ENCODE measurements around the gene PITX3.

DNA sequence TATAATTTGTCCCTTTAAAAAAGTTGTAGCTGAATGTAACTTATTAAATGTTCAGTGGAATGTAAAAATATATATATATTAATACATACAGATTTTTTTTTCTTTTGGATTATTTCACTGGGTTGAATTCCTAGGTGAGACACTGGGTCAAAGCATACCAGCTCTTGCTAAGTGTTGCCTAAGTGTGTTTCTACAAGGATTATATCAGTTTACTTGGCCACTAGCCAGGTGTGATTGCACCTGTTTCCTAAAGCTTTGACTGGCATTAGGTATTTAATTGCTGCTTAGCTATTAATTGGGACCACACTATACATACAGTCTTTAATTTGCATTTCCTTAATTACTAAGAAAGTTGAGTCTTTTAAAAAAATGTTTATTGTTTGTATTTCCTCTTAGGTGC, 20.7 kb downstream of the PITX3 start:
- TF ChIP-seq GATA3 (IDR thresholded peaks at IDR 0.05; ENCODE audit: low read depth, low read length) = no peak
- TF ChIP-seq GATA2 (IDR thresholded peaks at IDR 0.05; ENCODE audit: low read depth, low read length) = no peak

Measured in SH-SY5Y (cell line).